ENCODE measurements around the gene DMD. TPM values are rescaled to one million over a fixed set of nuclear protein-coding genes. Genes with fewer than 3 reads are reported as not detected.

DMD gene
- total RNA-seq, 2 experiments from 2014 or later, result 0.20 to 0.47 TPM

DNA sequence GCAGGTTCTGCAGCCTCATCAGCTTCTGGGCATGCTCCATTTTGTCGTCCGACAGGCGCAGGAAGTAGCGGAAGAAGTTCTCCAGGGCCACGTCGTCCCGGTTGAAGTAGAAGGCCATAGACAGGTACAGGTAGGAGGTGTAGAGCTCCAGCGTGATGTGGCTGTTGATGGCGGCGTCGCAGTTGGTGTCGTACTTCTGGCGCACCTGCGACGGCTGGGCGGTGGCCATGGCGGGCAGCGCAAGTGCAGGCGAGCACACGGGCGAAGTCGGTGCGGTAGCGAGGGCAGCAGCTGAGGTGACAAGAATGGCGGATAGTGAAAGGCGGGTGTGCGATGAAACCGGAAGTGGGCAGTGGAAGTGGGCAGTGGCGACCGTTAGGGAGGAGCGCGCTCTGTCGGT lies 2139.6 kb downstream of the DMD start, which contains the start of gene FTHL17:
Gene FTHL17, minus strand, starts transcription at position 317 of the 400 bp plus-strand sequence. Its CDS starts 88 bp downstream, at position 229.
- no peak for ATAC-seq (ENCODE audit: poor library complexity)
- Mint-ChIP-seq H3K27ac (no peak within 1 kb of the TSS), H3K4me3 (no peak within 1 kb of the TSS), H3K27me3 (no peaks in the 10 kb centered on the region), H3K36me3 (ENCODE audit: low read depth) (no peaks in the 10 kb centered on the region), H3K9me3 (peaks cover 2% of the 10 kb centered on the region), H3K4me1 (ENCODE audit: low read depth) (peaks cover 11% of the 10 kb centered on the region)
- no peaks in the 10 kb centered on the region for H3K27me3 ChIP-seq (ENCODE audit: control insufficient read depth in 1 of 2, insufficient read depth in 2 of 2, low read length in 2 of 2)
- DNase-seq, result no peak
- TF ChIP-seq CTCF (IDR thresholded peaks at IDR 0.05), result no peak
- CTCF ChIA-PET, result no interaction called here
- no peaks in the 10 kb centered on the region for H3K4me1 ChIP-seq (ENCODE audit: insufficient read depth, low read length)
- POLR2A ChIA-PET, result no interaction called here
- H3K27ac ChIP-seq (ENCODE audit: low read depth in 1 of 2, low read length in 2 of 2), result no peak within 1 kb of the TSS
- H3K4me3 ChIP-seq (ENCODE audit: low read length), result no peak within 1 kb of the TSS
- H3K9me3 ChIP-seq (ENCODE audit: control insufficient read depth in 1 of 2, insufficient read depth in 1 of 2, low read length in 2 of 2), result peaks cover 0 to 15% of the 10 kb centered on the region in 2 experiments
- H3K36me3 ChIP-seq (ENCODE audit: insufficient read depth, low read length), result no peaks in the 10 kb centered on the region
- intact Hi-C loops (cut with DNase I, micrococcal nuclease), result no loop called here

- ChIA-PET CTCF (no interaction called here), POLR2A (no interaction called here)
- Mint-ChIP-seq H3K4me3 (no peak overlapping the region), H3K4me1 (ENCODE audit: low read depth) (peaks cover 11% of the 10 kb centered on the region), H3K36me3 (ENCODE audit: low read depth) (no peaks in the 10 kb centered on the region), H3K27me3 (no peaks in the 10 kb centered on the region), H3K27ac (no peak overlapping the region), H3K9me3 (peaks cover 2% of the 10 kb centered on the region)
- Histone ChIP-seq H3K27me3 (ENCODE audit: control insufficient read depth in 1 of 2, insufficient read depth in 2 of 2, low read length in 2 of 2) (no peaks in the 10 kb centered on the region), H3K4me3 (ENCODE audit: low read length) (no peak overlapping the region), H3K36me3 (ENCODE audit: insufficient read depth, low read length) (no peaks in the 10 kb centered on the region), H3K9me3 (ENCODE audit: control insufficient read depth in 1 of 2, insufficient read depth in 1 of 2, low read length in 2 of 2) (peaks cover 0 to 11% of the 10 kb centered on the region in 2 experiments), H3K27ac (ENCODE audit: low read depth in 1 of 2, low read length in 2 of 2) (no peak overlapping the region), H3K4me1 (ENCODE audit: insufficient read depth, low read length) (no peaks in the 10 kb centered on the region)
- intact Hi-C loops (cut with DNase I, micrococcal nuclease), result no loop called here
- DNase-seq, result no peak
- TF ChIP-seq CTCF (IDR thresholded peaks at IDR 0.05), result no peak
- no peak for ATAC-seq (ENCODE audit: poor library complexity)
Observed at GRCh38 chrX:31071262-31071661, 2140.1 kb downstream of the DMD start.

DNA sequence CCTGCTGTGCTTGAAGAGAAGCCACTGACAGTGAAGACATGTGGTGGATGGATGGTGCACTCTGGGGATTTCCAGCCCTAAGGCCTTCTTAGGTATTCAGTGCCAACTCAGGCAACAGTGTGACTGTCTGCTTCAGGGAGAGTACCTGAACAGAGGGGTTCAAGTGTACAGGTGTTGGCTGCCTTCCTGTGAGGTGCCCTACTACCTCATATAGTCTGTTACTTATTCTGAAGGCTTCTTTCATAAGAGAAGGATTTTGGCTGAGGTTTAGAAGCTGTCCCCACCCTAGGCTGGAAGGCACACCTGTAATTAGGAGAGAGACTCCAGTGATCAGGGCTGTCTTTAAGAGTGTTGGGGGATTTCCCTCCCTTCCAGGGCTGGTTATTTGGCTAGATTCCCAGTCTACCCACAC lies 2141.3 kb downstream of the DMD start:
- H3K27ac Mint-ChIP-seq, result no peak overlapping the region
- Histone ChIP-seq H3K4me1 (ENCODE audit: insufficient read depth, low read length) (no peaks in the 10 kb centered on the region), H3K27me3 (ENCODE audit: control insufficient read depth in 1 of 2, insufficient read depth in 2 of 2, low read length in 2 of 2) (no peaks in the 10 kb centered on the region), H3K27ac (ENCODE audit: low read depth in 1 of 2, low read length in 2 of 2) (no peak overlapping the region), H3K4me3 (ENCODE audit: low read length) (no peak overlapping the region), H3K9me3 (ENCODE audit: control insufficient read depth in 1 of 2, insufficient read depth in 1 of 2, low read length in 2 of 2) (peaks cover 0 to 11% of the 10 kb centered on the region in 2 experiments), H3K36me3 (ENCODE audit: insufficient read depth, low read length) (no peaks in the 10 kb centered on the region)
- no peak overlapping the region for H3K4me3 Mint-ChIP-seq
- peaks cover 11% of the 10 kb centered on the region for H3K4me1 Mint-ChIP-seq (ENCODE audit: low read depth)
- peak in 3 of 14 experiments; percentile 0 to 19 (median 5) for DNase-seq
- ChIA-PET CTCF (no interaction called here), POLR2A (no interaction called here)
- H3K27me3 Mint-ChIP-seq, result no peaks in the 10 kb centered on the region
- peak; percentile 24 for ATAC-seq (ENCODE audit: poor library complexity)
- no peaks in the 10 kb centered on the region for H3K36me3 Mint-ChIP-seq (ENCODE audit: low read depth)
- intact Hi-C loops (cut with DNase I, micrococcal nuclease), result no loop called here
- no peaks in the 10 kb centered on the region for H3K9me3 Mint-ChIP-seq
- TF ChIP-seq CTCF (IDR thresholded peaks at IDR 0.05), result no peak

Small RNA genes within 50 kb of the gene (microRNA-seq; reads per million reads assigned to microRNA genes)
- not detected for gene MIR3915 (ENCODE audit: borderline microRNAs expressed, borderline replicate concordance)
- not detected for gene MIR548F5 (ENCODE audit: borderline microRNAs expressed, borderline replicate concordance)

Measured in CD4-positive, alpha-beta T cell (primary cell).